ENCODE data around the gene ETNK2. TPM values are rescaled to one million over a fixed set of nuclear protein-coding genes. Genes with fewer than 3 reads are reported as not detected.

Gene ETNK2
- total RNA-seq, 1 experiment from 2014 or later, result 21.9 TPM

DNA sequence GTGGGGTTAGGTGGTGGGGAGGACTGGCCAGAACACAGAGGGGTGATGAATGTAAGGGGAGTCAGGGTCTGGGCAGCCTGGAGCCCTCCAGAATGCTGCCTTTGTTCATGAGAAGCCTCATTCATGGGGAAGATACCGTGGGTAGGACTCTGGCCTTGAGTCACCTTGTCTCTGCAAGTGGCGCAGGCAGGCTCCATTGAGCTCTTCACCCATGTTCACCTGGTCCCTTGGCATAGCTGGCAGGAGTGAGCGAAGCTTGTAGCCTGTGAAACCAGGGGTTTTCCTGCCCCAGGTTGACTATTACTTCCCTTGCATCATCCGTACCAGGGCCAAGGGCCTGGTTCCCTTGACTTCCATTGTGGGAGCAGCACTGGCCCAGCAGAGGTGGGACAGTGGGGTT is 53.2 kb downstream of the ETNK2 start:
- intact Hi-C loops (cut with micrococcal nuclease; ENCODE audit: unreplicated experiment), result no loop called here
- Histone ChIP-seq H3K27me3 (replicated peaks; ENCODE audit: control insufficient read depth, insufficient read depth, low read length) (no peaks in the 10 kb centered on the region), H3K9me3 (no peaks in the 10 kb centered on the region), H3K4me1 (peaks cover 26% of the 10 kb centered on the region), H3K36me3 (ENCODE audit: control insufficient read depth, insufficient read depth, low read length) (no peaks in the 10 kb centered on the region), H3K4me3 (ENCODE audit: low read depth, low read length) (no peak overlapping the region)
- CTCF ChIA-PET, result no interaction called here
- no peak for DNase-seq
- BruUV-seq (replicated peaks), result no TSS peak
- POLR2A ChIA-PET, result no interaction called here
- Mint-ChIP-seq H3K4me1 (ENCODE audit: low read depth, unreplicated experiment) (peaks cover 10% of the 10 kb centered on the region), H3K4me3 (ENCODE audit: unreplicated experiment) (no peak overlapping the region), H3K27me3 (ENCODE audit: insufficient read depth, unreplicated experiment) (no peaks in the 10 kb centered on the region), H3K27ac (ENCODE audit: unreplicated experiment) (no peak overlapping the region), H3K36me3 (ENCODE audit: insufficient read depth, unreplicated experiment) (no peaks in the 10 kb centered on the region), H3K9me3 (ENCODE audit: unreplicated experiment) (no peaks in the 10 kb centered on the region)
- TF ChIP-seq, protein P1, sequence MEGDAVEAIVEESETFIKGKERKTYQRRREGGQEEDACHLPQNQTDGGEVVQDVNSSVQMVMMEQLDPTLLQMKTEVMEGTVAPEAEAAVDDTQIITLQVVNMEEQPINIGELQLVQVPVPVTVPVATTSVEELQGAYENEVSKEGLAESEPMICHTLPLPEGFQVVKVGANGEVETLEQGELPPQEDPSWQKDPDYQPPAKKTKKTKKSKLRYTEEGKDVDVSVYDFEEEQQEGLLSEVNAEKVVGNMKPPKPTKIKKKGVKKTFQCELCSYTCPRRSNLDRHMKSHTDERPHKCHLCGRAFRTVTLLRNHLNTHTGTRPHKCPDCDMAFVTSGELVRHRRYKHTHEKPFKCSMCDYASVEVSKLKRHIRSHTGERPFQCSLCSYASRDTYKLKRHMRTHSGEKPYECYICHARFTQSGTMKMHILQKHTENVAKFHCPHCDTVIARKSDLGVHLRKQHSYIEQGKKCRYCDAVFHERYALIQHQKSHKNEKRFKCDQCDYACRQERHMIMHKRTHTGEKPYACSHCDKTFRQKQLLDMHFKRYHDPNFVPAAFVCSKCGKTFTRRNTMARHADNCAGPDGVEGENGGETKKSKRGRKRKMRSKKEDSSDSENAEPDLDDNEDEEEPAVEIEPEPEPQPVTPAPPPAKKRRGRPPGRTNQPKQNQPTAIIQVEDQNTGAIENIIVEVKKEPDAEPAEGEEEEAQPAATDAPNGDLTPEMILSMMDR (IDR thresholded peaks at IDR 0.05; ENCODE audit: insufficient read depth in 1 of 2, low read depth in 1 of 2, low read length in 1 of 2, severe bottlenecking in 1 of 2, unreplicated experiment in 1 of 2), result no peak

DNA sequence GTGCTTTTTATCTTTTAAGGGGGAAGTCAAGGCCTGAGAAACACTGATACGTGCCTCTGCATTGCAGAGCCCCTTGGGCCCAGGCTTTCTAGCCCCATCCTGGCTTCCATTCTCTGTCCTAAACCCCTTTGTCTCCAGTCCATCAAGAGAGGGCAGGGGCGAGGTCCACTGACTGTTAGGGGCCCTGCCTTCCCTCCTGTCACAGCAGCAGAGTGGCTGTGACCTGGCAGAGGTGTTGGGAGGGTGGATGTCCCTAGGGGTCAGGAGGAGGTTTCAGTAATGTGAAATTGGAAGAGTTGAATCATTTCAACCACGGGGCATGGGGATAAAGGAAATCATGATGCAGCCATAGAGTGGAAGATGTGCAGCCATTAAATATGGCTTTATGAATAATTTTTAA is 54.9 kb downstream of the ETNK2 start:
- BruUV-seq (replicated peaks), result no TSS peak
- Mint-ChIP-seq H3K27me3 (ENCODE audit: insufficient read depth, unreplicated experiment) (no peaks in the 10 kb centered on the region), H3K36me3 (ENCODE audit: insufficient read depth, unreplicated experiment) (no peaks in the 10 kb centered on the region), H3K9me3 (ENCODE audit: unreplicated experiment) (no peaks in the 10 kb centered on the region), H3K4me3 (ENCODE audit: unreplicated experiment) (no peak overlapping the region), H3K4me1 (ENCODE audit: low read depth, unreplicated experiment) (peaks cover 11% of the 10 kb centered on the region), H3K27ac (ENCODE audit: unreplicated experiment) (no peak overlapping the region)
- DNase-seq, result no peak
- CTCF ChIA-PET, result no interaction called here
- POLR2A ChIA-PET, result no interaction called here
- intact Hi-C loops (cut with micrococcal nuclease; ENCODE audit: unreplicated experiment), result no loop called here
- Histone ChIP-seq H3K4me3 (ENCODE audit: low read depth, low read length) (no peak overlapping the region), H3K36me3 (ENCODE audit: control insufficient read depth, insufficient read depth, low read length) (no peaks in the 10 kb centered on the region; the same call in 1 of the 2 replicates), H3K9me3 (no peaks in the 10 kb centered on the region), H3K4me1 (peaks cover 21% of the 10 kb centered on the region), H3K27me3 (replicated peaks; ENCODE audit: control insufficient read depth, insufficient read depth, low read length) (no peaks in the 10 kb centered on the region)
- TF ChIP-seq, protein P1 (IDR thresholded peaks at IDR 0.05; ENCODE audit: insufficient read depth in 1 of 2, low read depth in 1 of 2, low read length in 1 of 2, severe bottlenecking in 1 of 2, unreplicated experiment in 1 of 2), result no peak

DNA sequence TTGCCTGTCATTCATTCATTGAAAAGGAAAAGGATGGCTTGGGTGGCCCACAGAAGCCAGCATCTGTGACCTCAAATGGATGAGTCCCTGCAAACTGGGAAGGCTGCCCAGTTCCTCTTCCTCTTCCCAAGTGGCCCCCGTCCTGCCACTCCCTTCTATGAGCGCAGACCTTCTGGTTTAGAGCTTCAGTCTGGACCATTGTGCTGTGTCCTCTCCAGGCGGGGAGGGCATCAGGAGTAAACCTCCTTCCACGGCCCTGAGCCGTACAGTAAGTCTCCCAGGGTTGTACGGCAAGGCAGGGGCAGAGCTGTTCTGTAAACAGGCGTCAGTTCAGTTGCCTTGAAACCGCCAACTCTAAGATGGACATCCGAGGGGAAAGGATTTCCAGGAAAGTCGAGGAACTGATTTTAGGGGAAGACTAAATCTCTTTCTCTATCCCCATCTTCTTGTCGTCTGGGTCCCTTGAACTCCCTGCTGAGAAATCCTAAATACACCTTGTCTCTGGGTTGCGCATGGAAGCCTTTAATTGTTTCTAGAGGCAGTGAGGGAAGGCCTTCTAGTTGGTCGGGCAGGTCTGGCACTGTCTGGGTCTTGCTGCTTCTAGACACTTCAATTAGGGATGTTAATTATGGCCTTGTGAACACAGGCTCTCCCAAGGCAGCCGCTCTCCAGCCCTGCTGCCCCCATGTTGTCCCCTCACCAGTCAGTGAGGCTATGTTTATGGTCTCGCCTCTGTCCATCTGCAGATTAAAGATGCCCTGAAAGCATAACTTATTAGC is 56.8 kb downstream of the ETNK2 start:
- no peaks in the 10 kb centered on the region for H3K27me3 Mint-ChIP-seq (ENCODE audit: insufficient read depth, unreplicated experiment)
- CTCF ChIA-PET, result no interaction called here
- H3K9me3 ChIP-seq, result no peaks in the 10 kb centered on the region
- H3K36me3 ChIP-seq (ENCODE audit: control insufficient read depth, insufficient read depth, low read length), result no peaks in the 10 kb centered on the region; the same call in 1 of the 2 replicates
- no peak overlapping the region for H3K27ac Mint-ChIP-seq (ENCODE audit: unreplicated experiment)
- H3K36me3 Mint-ChIP-seq (ENCODE audit: insufficient read depth, unreplicated experiment), result no peaks in the 10 kb centered on the region
- H3K4me1 Mint-ChIP-seq (ENCODE audit: low read depth, unreplicated experiment), result peaks cover 11% of the 10 kb centered on the region
- H3K4me3 ChIP-seq (ENCODE audit: low read depth, low read length), result no peak overlapping the region
- peaks cover 17% of the 10 kb centered on the region for H3K4me1 ChIP-seq
- no peaks in the 10 kb centered on the region for H3K9me3 Mint-ChIP-seq (ENCODE audit: unreplicated experiment)
- POLR2A ChIA-PET, result no interaction called here
- H3K27me3 ChIP-seq (replicated peaks; ENCODE audit: control insufficient read depth, insufficient read depth, low read length), result no peaks in the 10 kb centered on the region
- intact Hi-C loops (cut with micrococcal nuclease; ENCODE audit: unreplicated experiment), result no loop called here
- no peak for DNase-seq
- no TSS peak for BruUV-seq (replicated peaks)
- no peak overlapping the region for H3K4me3 Mint-ChIP-seq (ENCODE audit: unreplicated experiment)
- TF ChIP-seq, protein P1 (IDR thresholded peaks at IDR 0.05; ENCODE audit: insufficient read depth in 1 of 2, low read depth in 1 of 2, low read length in 1 of 2, severe bottlenecking in 1 of 2, unreplicated experiment in 1 of 2), result no peak
